NB4 (cell line): Measurements from ENCODE around the gene DNAH1.

ENCODE experiments used
- POLR2A ChIP-seq: IDR thresholded peaks from 2 replicates; pipeline ENCODE4 v1.6.1; 2011; ENCODE audit warnings: mild to moderate bottlenecking; ENCODE audit not compliant: insufficient read length; ENCODE audit errors: extremely low read depth
- TF ChIP-seq, protein P1 (sequence below): IDR thresholded peaks from one replicate; pipeline ENCODE4 v1.5.1; 2012; ENCODE audit warnings: low read depth, low read length

- TF ChIP-seq POLR2A: no peak
- TF ChIP-seq, protein P1, sequence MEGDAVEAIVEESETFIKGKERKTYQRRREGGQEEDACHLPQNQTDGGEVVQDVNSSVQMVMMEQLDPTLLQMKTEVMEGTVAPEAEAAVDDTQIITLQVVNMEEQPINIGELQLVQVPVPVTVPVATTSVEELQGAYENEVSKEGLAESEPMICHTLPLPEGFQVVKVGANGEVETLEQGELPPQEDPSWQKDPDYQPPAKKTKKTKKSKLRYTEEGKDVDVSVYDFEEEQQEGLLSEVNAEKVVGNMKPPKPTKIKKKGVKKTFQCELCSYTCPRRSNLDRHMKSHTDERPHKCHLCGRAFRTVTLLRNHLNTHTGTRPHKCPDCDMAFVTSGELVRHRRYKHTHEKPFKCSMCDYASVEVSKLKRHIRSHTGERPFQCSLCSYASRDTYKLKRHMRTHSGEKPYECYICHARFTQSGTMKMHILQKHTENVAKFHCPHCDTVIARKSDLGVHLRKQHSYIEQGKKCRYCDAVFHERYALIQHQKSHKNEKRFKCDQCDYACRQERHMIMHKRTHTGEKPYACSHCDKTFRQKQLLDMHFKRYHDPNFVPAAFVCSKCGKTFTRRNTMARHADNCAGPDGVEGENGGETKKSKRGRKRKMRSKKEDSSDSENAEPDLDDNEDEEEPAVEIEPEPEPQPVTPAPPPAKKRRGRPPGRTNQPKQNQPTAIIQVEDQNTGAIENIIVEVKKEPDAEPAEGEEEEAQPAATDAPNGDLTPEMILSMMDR: no peak
Observed at GRCh38 chr3:52355526-52355925, 39.4 kb downstream of the DNAH1 start.
